CD4-positive, alpha-beta T cell (primary cell): ENCODE data around the gene PPIB. TPM values are rescaled to one million over a fixed set of nuclear protein-coding genes. Genes with fewer than 3 reads are reported as not detected.

Source experiments
- ATAC-seq: fragments of 200-7000 bp; cut with Tn5 transposase; one replicate; pipeline ENCODE4 v1.10.0; 2022; ENCODE audit warnings: mild to moderate bottlenecking; ENCODE audit not compliant: poor library complexity
- CTCF ChIA-PET: fragments of 350-600 bp; sonication (Branson Sonifier 250); formaldehyde crosslinking; loops from one replicate; lab custom pipeline; 2021; ENCODE audit warnings: antibody characterized with exemption, inconsistent platforms; lab: Charles Lee
- POLR2A ChIA-PET: fragments of 350-600 bp; sonication (Branson Sonifier 250); formaldehyde crosslinking; loops from one replicate; lab custom pipeline; 2021; ENCODE audit warnings: antibody characterized with exemption, inconsistent platforms; lab: Charles Lee
- DNase-seq, 14 experiments: peaks; one replicate each; pipeline ENCODE4 v3.0.0-alpha.2; 2013 to 2020; ENCODE audit warnings: mixed read lengths in 2 of 14
- H3K27ac ChIP-seq, 2 donors: one replicate each; pipeline versions ENCODE4 v1.5.1 to v1.7.0; 2013; ENCODE audit warnings: low read length in 2 of 2, low read depth in 1 of 2, mild to moderate bottlenecking in 1 of 2
- H3K27me3 ChIP-seq, 2 experiments: 1 replicate in 1 of 2; 2 replicates in 1 of 2; pipeline versions ENCODE4 v1.6.1 to v1.7.0; 2013; ENCODE audit warnings: low read length in 2 of 2, control low read depth in 1 of 2, mild to moderate bottlenecking in 1 of 2, moderate library complexity in 1 of 2; ENCODE audit not compliant: insufficient read depth in 2 of 2, control insufficient read depth in 1 of 2
- H3K36me3 ChIP-seq: one replicate; pipeline ENCODE4 v1.6.1; 2013; ENCODE audit warnings: low read length, control low read depth; ENCODE audit not compliant: insufficient read depth
- H3K4me1 ChIP-seq: one replicate; pipeline ENCODE4 v1.6.1; 2013; ENCODE audit warnings: low read length, control low read depth; ENCODE audit not compliant: insufficient read depth
- H3K4me3 ChIP-seq: one replicate; pipeline ENCODE4 v1.5.1; 2013; ENCODE audit warnings: mild to moderate bottlenecking, low read length, moderate library complexity
- H3K9me3 ChIP-seq, 2 experiments: 1 replicate in 1 of 2; 2 replicates in 1 of 2; pipeline versions ENCODE4 v1.6.1 to v1.7.0; 2013; ENCODE audit warnings: low read length in 2 of 2, mild to moderate bottlenecking in 2 of 2, control low read depth in 1 of 2, moderate library complexity in 1 of 2; ENCODE audit not compliant: control insufficient read depth in 1 of 2, insufficient read depth in 1 of 2
- H3K27ac Mint-ChIP-seq: one replicate; pipeline ENCODE4 v1.8.0; 2020; ENCODE audit warnings: mixed read lengths
- H3K27me3 Mint-ChIP-seq: one replicate; pipeline ENCODE4 v1.8.0; 2021; ENCODE audit warnings: mixed read lengths
- H3K36me3 Mint-ChIP-seq: one replicate; pipeline ENCODE4 v1.8.0; 2021; ENCODE audit warnings: low read depth, mixed read lengths
- H3K4me1 Mint-ChIP-seq: one replicate; pipeline ENCODE4 v1.8.0; 2021; ENCODE audit warnings: low read depth, mixed read lengths
- H3K4me3 Mint-ChIP-seq: one replicate; pipeline ENCODE4 v1.8.0; 2020; ENCODE audit warnings: mild to moderate bottlenecking, mixed read lengths
- H3K9me3 Mint-ChIP-seq: one replicate; pipeline ENCODE4 v1.8.0; 2020; ENCODE audit warnings: mixed read lengths
- CTCF ChIP-seq: fragments of 200-600 bp; IDR thresholded peaks from one replicate; pipeline ENCODE4 v1.8.0; 2022; ENCODE audit warnings: antibody characterized with exemption, mild to moderate bottlenecking
- intact Hi-C, 2 experiments: fragments of 100-400 bp; cut with DNase I in 1 of 2; cut with micrococcal nuclease in 1 of 2; formaldehyde crosslinking; loops; one replicate each; pipeline versions ENCODE4 v1.15.1 to v1.9.0; 2023 to 2025; cut with DNase I, micrococcal nuclease
- polyA plus RNA-seq, 2 donors: library from polyadenylated mRNA; unstranded; fragments of 120-200 nt; gene quantifications; one replicate each; pipeline ENCODE4 v1.2.1, GENCODE V29; 2013
- total RNA-seq, 174 experiments: library from RNA in 2 of 174; stranded (reverse) in 2 of 174; gene quantifications; one replicate each; pipeline ENCODE4 v1.2.3 and lab custom pipeline; 2021 to 2026

PPIB gene
- 100 to 1,000 TPM; 167 to 169 TPM for total RNA-seq
- polyA plus RNA-seq (2013, experiment 1 of 2), result 279 TPM
- polyA plus RNA-seq (2013, experiment 2 of 2), result 279 TPM
- 97.0 to 421 (median 174) reads per million in 172 experiments for total RNA-seq (lab: John Stamatoyannopoulos, UW)

GRCh38 chr15:64162869-64163658, at the start of gene PPIB:
Gene PPIB, minus strand, starts transcription at chr15:64163022. Its CDS starts 36 bp downstream, at chr15:64162986.
- H3K9me3 ChIP-seq, result no peaks in the 10 kb centered on the region
- Mint-ChIP-seq H3K9me3 (no peaks in the 10 kb centered on the region), H3K4me1 (peaks cover 48% of the 10 kb centered on the region), H3K27me3 (no peaks in the 10 kb centered on the region), H3K27ac (peak within 1 kb of the TSS; percentile 87), H3K36me3 (peaks cover 32% of the 10 kb centered on the region), H3K4me3 (peak within 1 kb of the TSS; percentile 89)
- ATAC-seq (peak; percentile 92), DNase-seq (peak; percentile 91 to 98 (median 96))
- H3K4me1 ChIP-seq, result peaks cover 57% of the 10 kb centered on the region
- no peaks in the 10 kb centered on the region for H3K27me3 ChIP-seq
- peak; percentile 42 for TF ChIP-seq CTCF
- H3K27ac ChIP-seq, result peak within 1 kb of the TSS; percentile 77 to 80
- CTCF ChIA-PET, result interaction anchor here (0.7 to 2.8 kb wide), 6 partner anchors 9 to 971 kb away, joined by 3 to 26 read pairs (median 4); partner anchors contain the start of genes SNX1 and TRIP4
- H3K4me3 ChIP-seq, result peak within 1 kb of the TSS; percentile 77
- POLR2A ChIA-PET, result interaction anchor here (0.6 to 4.2 kb wide), 22 partner anchors 9 to 1141 kb away, joined by 3 to 48 read pairs (median 4); partner anchors contain the start of genes CIAO2A, CSNK1G1, FBXL22 and RNU5B-1
- intact Hi-C loops, result loop anchor here (1.0 to 10.0 kb wide), 10 partner anchors 70 to 970 kb away; partner anchors contain the start of genes CSNK1G1 (in 2 of the 2), CIAO2A (in 1 of the 2), HERC1 (in 1 of the 2) and PDCD7 (in 1 of the 2)
- H3K36me3 ChIP-seq, result peaks cover 32% of the 10 kb centered on the region

- POLR2A ChIA-PET, result no interaction called here
- Histone ChIP-seq H3K9me3 (no peaks in the 10 kb centered on the region), H3K27me3 (no peaks in the 10 kb centered on the region), H3K27ac (no peak overlapping the region), H3K4me3 (no peak overlapping the region), H3K4me1 (no peaks in the 10 kb centered on the region), H3K36me3 (peaks cover 38% of the 10 kb centered on the region)
- ATAC-seq (no peak), DNase-seq (no peak)
- Mint-ChIP-seq H3K4me1 (no peaks in the 10 kb centered on the region), H3K36me3 (peaks cover 63% of the 10 kb centered on the region), H3K9me3 (no peaks in the 10 kb centered on the region), H3K4me3 (no peak overlapping the region), H3K27ac (no peak overlapping the region), H3K27me3 (no peaks in the 10 kb centered on the region)
- intact Hi-C loops, result no loop called here
- no peak for TF ChIP-seq CTCF
- CTCF ChIA-PET, result no interaction called here
Measured at GRCh38 chr15:64211696-64212095, 48.9 kb upstream of the PPIB start.

- Histone ChIP-seq H3K4me1 (no peaks in the 10 kb centered on the region), H3K36me3 (peaks cover 37% of the 10 kb centered on the region), H3K27ac (no peak overlapping the region), H3K27me3 (no peaks in the 10 kb centered on the region), H3K4me3 (no peak overlapping the region), H3K9me3 (no peaks in the 10 kb centered on the region)
- intact Hi-C loops, result no loop called here
- TF ChIP-seq CTCF, result no peak
- H3K4me3 Mint-ChIP-seq, result no peak overlapping the region
- POLR2A ChIA-PET, result no interaction called here
- DNase-seq (no peak), ATAC-seq (no peak)
- no peaks in the 10 kb centered on the region for H3K9me3 Mint-ChIP-seq
- CTCF ChIA-PET, result no interaction called here
- no peaks in the 10 kb centered on the region for H3K27me3 Mint-ChIP-seq
- H3K36me3 Mint-ChIP-seq, result peaks cover 56% of the 10 kb centered on the region
- H3K4me1 Mint-ChIP-seq, result no peaks in the 10 kb centered on the region
- no peak overlapping the region for H3K27ac Mint-ChIP-seq
Measured at GRCh38 chr15:64210371-64210770, 47.5 kb upstream of the PPIB start.
